NK-92 (cell line): ENCODE results near the gene MAP7D3.
"Not testable (repeated sequence)": the region's sequence is repeated elsewhere in the genome, so short reads cannot be mapped to it uniquely, and the experiment has no call there.

Experiments
- DNase-seq: peaks from one replicate; lab custom pipeline; 2025; ENCODE audit not compliant: unreplicated experiment; lab: John Stamatoyannopoulos, UW

The MAP7D3 gene

GRCh38 chrX:136251041-136251991 lies at the start of gene MAP7D3:
MAP7D3 (minus strand) TSS chrX:136251400; CDS start chrX:136251358, 42 bp downstream.
- DNase-seq: no peak

- not testable (repeated sequence) for DNase-seq
These were observed 49.5 kb upstream of the MAP7D3 start, which contains the start of gene ADGRG4 for GRCh38 chrX:136300721-136301120. ADGRG4 (plus strand) TSS chrX:136300963; CDS start chrX:136308778, 7,815 bp downstream.

- DNase-seq: no peak
These were observed 44.2 kb upstream of the MAP7D3 start for GRCh38 chrX:136295380-136295779.

GRCh38 chrX:136292656-136293055 lies 41.5 kb upstream of the MAP7D3 start:
- no peak for DNase-seq

- no peak for DNase-seq
These were observed 40.6 kb upstream of the MAP7D3 start for GRCh38 chrX:136291824-136292223.

- DNase-seq: not testable (repeated sequence)
These were observed 35.2 kb upstream of the MAP7D3 start for GRCh38 chrX:136286375-136286774.

GRCh38 chrX:136275553-136275952 lies 24.4 kb upstream of the MAP7D3 start:
- no peak for DNase-seq

- DNase-seq: no peak
These were observed 22.8 kb upstream of the MAP7D3 start for GRCh38 chrX:136273986-136274385.

- no peak for DNase-seq
These were observed 21.1 kb upstream of the MAP7D3 start for GRCh38 chrX:136272325-136272724.

- no peak for DNase-seq
These were observed 20.1 kb upstream of the MAP7D3 start for GRCh38 chrX:136271300-136271699.

- no peak for DNase-seq
These were observed 18.7 kb upstream of the MAP7D3 start for GRCh38 chrX:136269921-136270320.

GRCh38 chrX:136268051-136269048 lies 17.1 kb upstream of the MAP7D3 start:
- no peak for DNase-seq

- no peak for DNase-seq
These were observed 15.6 kb upstream of the MAP7D3 start for GRCh38 chrX:136266828-136267227.

GRCh38 chrX:136262812-136263315 lies 11.7 kb upstream of the MAP7D3 start:
- DNase-seq: no peak

GRCh38 chrX:136262243-136262642 lies 11.0 kb upstream of the MAP7D3 start:
- DNase-seq: no peak

GRCh38 chrX:136261321-136261720 lies 10.1 kb upstream of the MAP7D3 start:
- no peak for DNase-seq

GRCh38 chrX:136260776-136261175 lies 9.6 kb upstream of the MAP7D3 start:
- no peak for DNase-seq

- no peak for DNase-seq
These were observed 8.3 kb upstream of the MAP7D3 start for GRCh38 chrX:136259543-136259942.

GRCh38 chrX:136258951-136259350 lies 7.8 kb upstream of the MAP7D3 start:
- DNase-seq: no peak

- no peak for DNase-seq
These were observed 4.8 kb upstream of the MAP7D3 start for GRCh38 chrX:136256026-136256425.

- no peak for DNase-seq
These were observed 4.3 kb upstream of the MAP7D3 start for GRCh38 chrX:136255541-136255940.
